ENCODE measurements around the gene APLN. TPM values are rescaled to one million over a fixed set of nuclear protein-coding genes. Genes with fewer than 3 reads are reported as not detected.

APLN gene
- 237 and 274 TPM in 2 replicates for total RNA-seq

GRCh38 chrX:129654652-129655546 is at the start of gene APLN:
APLN (minus strand) TSS chrX:129654956; CDS start chrX:129654630, 326 bp downstream.

Other genes with a start within 250 kb of the APLN start
- 28.3 and 31.7 TPM in 2 replicates for gene SMARCA1, start 131.5 kb downstream of the APLN start, total RNA-seq
- gene OCRL, start 114.7 kb downstream of the APLN start, total RNA-seq, result 17.4 and 18.9 TPM in 2 replicates
- not detected in 2 replicates for gene XPNPEP2, start 84.0 kb upstream of the APLN start, total RNA-seq
- under 0.01 TPM in 1 of 2 replicates, not detected in the other for gene SASH3, start 125.0 kb upstream of the APLN start, total RNA-seq
- 34.9 and 36.7 TPM in 2 replicates for gene ZDHHC9, start 188.9 kb upstream of the APLN start, total RNA-seq

Measured in vein endothelial cell (primary cell).